HG03175 (cell line): ENCODE measurements around the gene C16orf54.
"Not testable (repeated sequence)": the region's sequence is repeated elsewhere in the genome, so short reads cannot be mapped to it uniquely, and the experiment has no call there.

Source experiments
- ATAC-seq: cut with Tn5 transposase; IDR thresholded peaks from one replicate; pipeline ENCODE4 v1.9.1; 2021; ENCODE audit warnings: mild to moderate bottlenecking, moderate library complexity; ENCODE audit not compliant: unreplicated experiment

The C16orf54 gene

GRCh38 chr16:29745853-29746345, at the start of gene C16orf54:
TSS of gene C16orf54 (minus strand) at chr16:29745990. CDS start at chr16:29744951, 1,039 bp downstream.
- ATAC-seq, result peak; percentile 86

GRCh38 chr16:29794231-29794710, 48.5 kb upstream of the C16orf54 start:
- ATAC-seq, result no peak

GRCh38 chr16:29793153-29793552, 47.4 kb upstream of the C16orf54 start:
- not testable (repeated sequence) for ATAC-seq

GRCh38 chr16:29791845-29792807, 46.3 kb upstream of the C16orf54 start:
- ATAC-seq, result no peak

GRCh38 chr16:29790949-29791844, 45.4 kb upstream of the C16orf54 start:
- ATAC-seq, result no peak

GRCh38 chr16:29790183-29790948, 44.6 kb upstream of the C16orf54 start, which contains the start of gene KIF22:
TSS of gene KIF22 (plus strand) at chr16:29790751. CDS start at chr16:29790760, 9 bp downstream.
- ATAC-seq, result peak; percentile 91

- no peak for ATAC-seq
Measured at GRCh38 chr16:29789775-29790182, 44.0 kb upstream of the C16orf54 start.

- ATAC-seq, result not testable (repeated sequence)
Measured at GRCh38 chr16:29787155-29787554, 41.4 kb upstream of the C16orf54 start.

- ATAC-seq, result no peak
Measured at GRCh38 chr16:29784901-29785500, 39.2 kb upstream of the C16orf54 start.

GRCh38 chr16:29784157-29784556, 38.4 kb upstream of the C16orf54 start:
- no peak for ATAC-seq

- ATAC-seq, result not testable (repeated sequence)
Measured at GRCh38 chr16:29783094-29783953, 37.5 kb upstream of the C16orf54 start.

- ATAC-seq, result no peak
Measured at GRCh38 chr16:29779474-29779873, 33.7 kb upstream of the C16orf54 start.

GRCh38 chr16:29777576-29778350, 32.0 kb upstream of the C16orf54 start, which contains the start of gene ZG16:
TSS of gene ZG16 (plus strand) at chr16:29778256. CDS start at chr16:29779267, 1,011 bp downstream.
- ATAC-seq, result no peak

- ATAC-seq, result no peak
Measured at GRCh38 chr16:29775742-29776408, 30.1 kb upstream of the C16orf54 start.

GRCh38 chr16:29774730-29775129, 28.9 kb upstream of the C16orf54 start:
- no peak for ATAC-seq

GRCh38 chr16:29772330-29772729, 26.5 kb upstream of the C16orf54 start:
- ATAC-seq, result not testable (repeated sequence)

- ATAC-seq, result no peak
Measured at GRCh38 chr16:29770250-29770929, 24.6 kb upstream of the C16orf54 start.
